ENCODE data around the gene RPL36AL.

- TF ChIP-seq CTCF (IDR thresholded peaks at IDR 0.05) (no peak), EZH2 (IDR thresholded peaks at IDR 0.05) (no peak)
Observed at GRCh38 chr14:49594347-49595091, 25.9 kb downstream of the RPL36AL start.
